Stimulated activated CD8-positive, alpha-beta memory T cell treated with anti-CD3 and anti-CD28 coated beads, Interleukin-4, amount 100 ng/mL, for 1 hour (primary cell): ENCODE results near the gene KRTAP5-1.

Source experiments
- DNase-seq, 2 donors: peaks; one replicate each; pipeline ENCODE4 v3.0.0-alpha.2; 2020; ENCODE audit warnings: low read depth in 2 of 2, low spot score in 1 of 2

The KRTAP5-1 gene

DNA sequence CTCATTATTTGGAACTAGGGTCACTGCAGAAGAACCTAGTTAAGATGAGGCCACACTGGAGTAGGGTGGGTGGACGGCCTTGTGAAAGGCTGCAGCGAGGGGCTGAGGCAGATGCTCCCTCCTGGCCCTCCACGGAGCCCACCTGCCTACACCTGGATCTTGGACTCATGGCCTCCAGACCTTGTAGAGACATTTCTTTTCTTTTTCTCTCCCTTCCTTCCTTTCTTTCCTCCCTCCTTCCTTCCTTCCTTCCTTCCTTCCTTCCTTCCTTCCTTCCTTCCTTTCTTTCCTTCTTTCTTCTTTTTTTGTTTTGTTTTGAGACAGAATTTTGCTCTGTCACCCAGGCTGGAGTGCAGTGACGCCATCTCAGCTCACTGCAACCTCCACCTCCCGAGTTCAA, 39.7 kb downstream of the KRTAP5-1 start:
- no peak for DNase-seq

DNA sequence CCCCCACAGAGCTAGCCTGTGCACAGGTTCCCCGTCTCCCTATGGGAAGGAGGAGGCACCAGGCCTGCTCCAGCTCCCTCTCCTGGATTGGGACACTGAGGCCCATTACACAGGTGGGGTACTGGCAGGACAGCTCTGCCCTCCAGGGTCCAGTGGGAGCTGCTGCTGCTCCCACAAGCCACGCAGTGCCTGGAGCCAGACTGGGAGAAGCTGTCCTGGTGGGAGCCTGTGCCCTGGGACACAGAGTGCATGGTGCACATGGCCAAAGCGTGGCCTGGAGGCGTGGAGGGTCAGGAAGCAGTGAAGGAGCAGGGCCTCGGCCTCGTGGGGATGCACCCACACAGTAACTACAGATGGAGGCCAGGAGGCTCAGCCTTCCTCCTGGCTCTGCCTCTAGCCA, 40.5 kb downstream of the KRTAP5-1 start:
- DNase-seq, result no peak

DNA sequence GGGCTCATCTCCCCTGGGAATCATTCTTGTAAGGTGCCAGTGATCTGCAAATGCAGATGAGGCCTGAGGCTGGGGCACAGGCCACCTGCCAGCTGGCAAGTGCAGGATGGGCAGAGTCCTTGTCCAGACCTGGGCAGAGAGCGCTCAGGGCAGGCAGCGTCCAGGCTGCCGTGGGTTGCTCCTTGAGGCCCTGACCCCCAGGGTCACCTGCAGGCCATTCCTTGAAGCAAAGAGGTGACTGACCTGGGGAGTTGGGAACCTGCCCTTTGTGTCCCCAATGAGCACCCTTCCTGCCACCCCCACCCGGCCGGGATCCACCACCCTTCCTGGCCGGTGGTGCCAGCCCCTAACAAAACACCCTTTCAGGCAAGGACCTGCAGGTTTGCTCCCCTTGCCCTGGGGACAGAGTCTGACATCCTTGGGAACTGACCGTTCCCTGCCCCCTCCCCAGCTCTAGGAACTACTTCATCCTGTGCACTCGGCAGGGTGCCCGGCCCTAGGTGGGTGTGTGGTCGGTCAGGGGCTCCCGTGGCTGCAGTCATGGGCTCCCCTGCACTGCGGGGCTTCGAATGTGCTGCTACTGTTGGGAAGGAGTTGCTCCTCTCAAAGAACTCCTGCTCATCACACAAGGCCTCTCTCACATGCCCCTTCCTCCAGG, 41.3 kb downstream of the KRTAP5-1 start:
- DNase-seq, result no peak

DNA sequence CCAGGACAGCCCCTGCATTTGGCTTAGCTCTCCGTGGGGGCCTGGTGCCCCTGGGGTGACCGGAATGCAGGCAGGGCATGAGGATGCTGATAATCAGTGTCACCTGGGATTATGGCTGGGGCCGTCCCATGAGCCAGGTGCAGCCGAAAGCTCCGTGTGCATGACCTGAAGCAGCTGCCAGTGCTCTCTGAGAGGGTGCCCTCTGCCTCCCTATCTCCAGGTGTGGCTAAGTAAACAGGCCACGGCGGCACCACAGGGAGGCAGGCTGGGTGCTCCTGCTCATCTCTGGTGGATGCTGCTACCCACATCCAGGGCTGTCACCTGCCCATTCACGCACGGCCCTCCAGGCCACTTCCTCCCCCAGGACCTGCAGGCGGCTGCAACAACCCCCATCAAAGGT, 42.8 kb downstream of the KRTAP5-1 start:
- no peak for DNase-seq

DNA sequence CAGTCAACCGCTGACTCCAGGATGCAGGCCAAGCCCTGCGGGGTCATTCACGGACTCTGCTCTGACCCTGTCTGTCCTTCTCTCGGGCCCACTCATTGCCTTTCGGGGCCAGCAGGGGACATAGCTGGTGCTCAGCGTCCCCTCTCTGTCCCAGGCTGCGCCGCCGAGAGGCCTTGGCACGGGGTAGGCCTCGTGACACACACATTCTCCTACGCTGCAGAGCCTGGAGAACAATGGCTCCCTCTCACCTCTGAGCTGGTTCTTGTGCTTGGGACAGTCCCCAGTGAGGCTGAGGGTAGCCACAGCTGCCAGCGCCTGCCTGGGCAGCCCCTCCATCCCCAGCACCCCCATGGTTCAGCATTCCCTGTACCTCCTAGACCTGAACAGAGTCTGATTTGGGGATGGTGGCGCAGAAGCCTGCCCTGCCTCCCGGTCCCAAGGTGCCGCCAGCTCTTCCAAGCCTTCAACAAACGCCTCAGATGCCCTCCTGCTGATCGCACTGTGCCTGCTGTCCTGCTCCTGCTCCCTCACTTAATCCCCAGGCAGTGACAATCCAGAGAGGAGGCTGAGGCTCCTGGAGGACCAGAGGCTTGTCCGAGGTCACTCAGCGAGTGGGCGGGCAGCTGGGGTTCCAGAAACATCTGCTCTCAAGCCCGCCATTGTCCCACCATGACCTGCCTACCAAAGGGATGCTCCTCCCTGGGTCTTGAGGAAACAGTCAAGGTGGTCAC, 43.4 kb downstream of the KRTAP5-1 start:
- DNase-seq, result no peak

DNA sequence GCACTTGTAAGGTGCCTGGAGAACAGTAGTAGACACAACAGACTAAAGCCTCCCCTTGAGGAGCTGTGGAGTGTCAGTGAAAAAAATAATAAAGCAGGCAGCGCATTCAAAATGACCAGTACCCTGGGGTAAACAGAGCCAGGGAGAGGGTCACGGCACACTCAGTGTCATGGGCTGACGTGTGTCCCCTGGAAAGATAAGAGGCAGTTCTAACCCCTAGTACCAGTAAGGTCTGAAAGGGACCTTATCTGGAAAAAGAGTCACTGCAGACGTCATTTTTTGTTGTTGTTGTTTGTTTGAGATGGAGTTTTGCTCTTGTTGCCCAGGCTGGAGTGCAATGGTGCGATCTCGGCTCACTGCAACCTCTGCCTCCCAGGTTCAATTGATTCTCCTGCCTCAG, 45.0 kb downstream of the KRTAP5-1 start:
- DNase-seq, result no peak

DNA sequence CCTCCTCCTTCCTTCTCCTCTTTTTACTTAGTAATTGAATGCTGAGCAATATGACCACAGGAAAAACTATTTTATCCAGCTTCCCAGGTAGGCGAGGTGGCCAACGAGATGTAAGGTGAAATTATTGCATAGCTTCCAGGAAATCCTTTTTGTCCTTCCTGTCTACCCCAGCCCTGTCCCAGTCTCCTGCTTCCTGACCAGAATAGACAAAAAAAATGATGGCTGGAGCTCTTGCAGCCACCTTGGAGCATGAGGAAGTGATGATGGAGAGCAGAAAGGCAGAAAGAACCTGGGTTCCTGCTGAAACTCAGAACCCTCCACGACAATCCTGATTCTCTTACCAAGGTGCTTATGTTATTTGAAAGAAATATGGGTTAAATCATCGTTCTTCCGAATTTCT, 46.9 kb downstream of the KRTAP5-1 start:
- no peak for DNase-seq

DNA sequence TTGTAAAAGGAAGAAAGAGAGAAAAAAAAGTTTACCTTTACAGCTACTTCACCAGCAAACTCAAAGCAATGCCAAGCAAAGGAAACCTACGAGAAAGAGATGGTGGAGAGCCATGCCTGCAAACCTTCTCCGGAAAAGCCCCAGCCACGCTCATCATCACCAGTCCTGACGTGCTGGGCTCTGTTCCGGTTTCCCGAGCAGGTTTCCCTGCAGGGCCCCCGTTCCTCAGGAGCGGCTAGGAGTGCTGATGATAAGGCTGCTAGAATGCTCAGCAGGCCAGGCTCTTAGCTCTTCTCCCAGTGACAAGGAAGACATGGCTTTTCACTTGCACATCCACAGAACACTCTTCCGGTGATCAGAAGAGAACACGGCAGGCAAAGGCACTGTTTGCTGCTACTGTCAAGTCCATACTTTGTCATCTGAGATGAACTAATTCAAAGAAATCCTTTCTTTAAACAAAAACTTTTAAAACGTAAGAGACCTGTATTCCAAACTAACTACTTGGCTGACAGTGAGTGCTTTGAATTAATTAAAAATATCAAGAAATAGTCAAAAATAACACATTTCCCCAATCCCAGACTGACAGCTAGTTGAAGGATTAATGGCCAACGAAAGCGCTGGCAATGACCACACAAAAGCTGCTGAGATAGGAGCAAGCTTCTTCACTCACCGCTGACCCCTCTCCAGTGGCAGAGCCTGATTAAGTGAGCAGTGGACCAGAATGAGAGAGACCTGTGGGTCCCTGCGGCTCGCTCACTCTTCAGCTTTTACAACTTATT, 48.8 kb downstream of the KRTAP5-1 start:
- no peak for DNase-seq

DNA sequence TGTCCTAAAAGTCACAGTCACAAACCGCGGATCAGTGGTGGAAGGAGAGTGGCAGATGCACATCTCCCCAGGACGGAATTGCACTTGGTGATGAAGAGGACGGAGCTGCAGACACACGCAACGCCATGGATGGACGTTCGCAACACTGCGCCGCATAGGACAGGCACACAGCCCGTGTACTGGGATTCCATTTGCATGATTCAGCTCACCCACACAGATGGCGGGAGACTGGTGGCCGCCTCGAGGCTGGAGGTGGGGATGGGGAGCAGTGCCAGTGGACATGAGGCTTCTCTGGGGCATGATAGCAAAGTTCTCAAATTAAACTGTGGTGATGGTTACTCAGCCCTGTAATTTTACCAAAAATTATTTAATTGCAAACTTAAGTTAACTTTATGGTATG, 50.4 kb downstream of the KRTAP5-1 start:
- DNase-seq, result no peak
